H1 (cell line): ENCODE results near the gene MRTFA. TPM values are rescaled to one million over a fixed set of nuclear protein-coding genes. Genes with fewer than 3 reads are reported as not detected.

ENCODE experiments used
- polyA plus RNA-seq, 7 experiments: library from polyadenylated mRNA; depleted of rRNA in 3 of 7; stranded (reverse) in 5 of 7; unstranded in 2 of 7; fragments of >200 nt in 5 of 7; fragments of 200-250 nt in 2 of 7; gene quantifications; 1 replicate in 5 of 7; 2 replicates in 1 of 7; 4 replicates in 1 of 7; pipeline versions ENCODE4 v1.2.1 to v1.2.3, GENCODE V29; 2011 to 2013; ENCODE audit warnings: missing spikeins in 2 of 7, mixed read lengths in 2 of 7
- total RNA-seq: library from RNA; stranded (reverse); fragmentation: NEBNext Ultra II Directional; extraction: Animal tissue kit (Norgen Biotek cat#: 25700); gene quantifications from 2 replicates; pipeline ENCODE4 v1.2.1, GENCODE V29; 2021
- TF ChIP-seq, protein P1 (sequence below): fragments of 300-600 bp; sonication (generic); IDR thresholded peaks from 2 replicates; pipeline ENCODE4 v1.7.1; 2012; ENCODE audit warnings: low read length, moderate library complexity, mild to moderate bottlenecking, inconsistent platforms; ENCODE audit not compliant: insufficient replicate concordance

The MRTFA gene
- total and polyA plus RNA-seq, 2 of the 8 experiments (the other 6 are each of a cell fraction or from before 2014, with no cell fraction given) = 5.4 to 37.9 TPM

DNA sequence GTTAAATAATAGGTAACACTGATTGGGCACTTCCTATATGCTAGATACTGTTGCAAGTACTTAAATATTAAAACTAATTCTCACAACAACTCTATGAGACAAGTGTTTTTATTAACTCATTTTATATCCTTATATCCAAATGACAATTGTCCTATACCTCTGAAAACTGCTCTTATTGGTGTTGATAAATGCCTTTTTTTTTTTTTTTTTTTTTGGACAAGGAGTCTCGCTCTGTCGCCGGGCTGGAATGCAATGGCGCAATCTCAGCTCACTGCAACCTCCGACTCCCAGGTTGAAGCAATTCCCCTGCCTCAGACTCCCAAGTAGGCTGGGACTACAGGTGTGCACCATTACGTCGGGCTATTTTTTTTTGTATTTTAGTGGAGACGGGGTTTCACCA lies 41.6 kb downstream of the MRTFA start (continued):
- TF ChIP-seq, protein P1, sequence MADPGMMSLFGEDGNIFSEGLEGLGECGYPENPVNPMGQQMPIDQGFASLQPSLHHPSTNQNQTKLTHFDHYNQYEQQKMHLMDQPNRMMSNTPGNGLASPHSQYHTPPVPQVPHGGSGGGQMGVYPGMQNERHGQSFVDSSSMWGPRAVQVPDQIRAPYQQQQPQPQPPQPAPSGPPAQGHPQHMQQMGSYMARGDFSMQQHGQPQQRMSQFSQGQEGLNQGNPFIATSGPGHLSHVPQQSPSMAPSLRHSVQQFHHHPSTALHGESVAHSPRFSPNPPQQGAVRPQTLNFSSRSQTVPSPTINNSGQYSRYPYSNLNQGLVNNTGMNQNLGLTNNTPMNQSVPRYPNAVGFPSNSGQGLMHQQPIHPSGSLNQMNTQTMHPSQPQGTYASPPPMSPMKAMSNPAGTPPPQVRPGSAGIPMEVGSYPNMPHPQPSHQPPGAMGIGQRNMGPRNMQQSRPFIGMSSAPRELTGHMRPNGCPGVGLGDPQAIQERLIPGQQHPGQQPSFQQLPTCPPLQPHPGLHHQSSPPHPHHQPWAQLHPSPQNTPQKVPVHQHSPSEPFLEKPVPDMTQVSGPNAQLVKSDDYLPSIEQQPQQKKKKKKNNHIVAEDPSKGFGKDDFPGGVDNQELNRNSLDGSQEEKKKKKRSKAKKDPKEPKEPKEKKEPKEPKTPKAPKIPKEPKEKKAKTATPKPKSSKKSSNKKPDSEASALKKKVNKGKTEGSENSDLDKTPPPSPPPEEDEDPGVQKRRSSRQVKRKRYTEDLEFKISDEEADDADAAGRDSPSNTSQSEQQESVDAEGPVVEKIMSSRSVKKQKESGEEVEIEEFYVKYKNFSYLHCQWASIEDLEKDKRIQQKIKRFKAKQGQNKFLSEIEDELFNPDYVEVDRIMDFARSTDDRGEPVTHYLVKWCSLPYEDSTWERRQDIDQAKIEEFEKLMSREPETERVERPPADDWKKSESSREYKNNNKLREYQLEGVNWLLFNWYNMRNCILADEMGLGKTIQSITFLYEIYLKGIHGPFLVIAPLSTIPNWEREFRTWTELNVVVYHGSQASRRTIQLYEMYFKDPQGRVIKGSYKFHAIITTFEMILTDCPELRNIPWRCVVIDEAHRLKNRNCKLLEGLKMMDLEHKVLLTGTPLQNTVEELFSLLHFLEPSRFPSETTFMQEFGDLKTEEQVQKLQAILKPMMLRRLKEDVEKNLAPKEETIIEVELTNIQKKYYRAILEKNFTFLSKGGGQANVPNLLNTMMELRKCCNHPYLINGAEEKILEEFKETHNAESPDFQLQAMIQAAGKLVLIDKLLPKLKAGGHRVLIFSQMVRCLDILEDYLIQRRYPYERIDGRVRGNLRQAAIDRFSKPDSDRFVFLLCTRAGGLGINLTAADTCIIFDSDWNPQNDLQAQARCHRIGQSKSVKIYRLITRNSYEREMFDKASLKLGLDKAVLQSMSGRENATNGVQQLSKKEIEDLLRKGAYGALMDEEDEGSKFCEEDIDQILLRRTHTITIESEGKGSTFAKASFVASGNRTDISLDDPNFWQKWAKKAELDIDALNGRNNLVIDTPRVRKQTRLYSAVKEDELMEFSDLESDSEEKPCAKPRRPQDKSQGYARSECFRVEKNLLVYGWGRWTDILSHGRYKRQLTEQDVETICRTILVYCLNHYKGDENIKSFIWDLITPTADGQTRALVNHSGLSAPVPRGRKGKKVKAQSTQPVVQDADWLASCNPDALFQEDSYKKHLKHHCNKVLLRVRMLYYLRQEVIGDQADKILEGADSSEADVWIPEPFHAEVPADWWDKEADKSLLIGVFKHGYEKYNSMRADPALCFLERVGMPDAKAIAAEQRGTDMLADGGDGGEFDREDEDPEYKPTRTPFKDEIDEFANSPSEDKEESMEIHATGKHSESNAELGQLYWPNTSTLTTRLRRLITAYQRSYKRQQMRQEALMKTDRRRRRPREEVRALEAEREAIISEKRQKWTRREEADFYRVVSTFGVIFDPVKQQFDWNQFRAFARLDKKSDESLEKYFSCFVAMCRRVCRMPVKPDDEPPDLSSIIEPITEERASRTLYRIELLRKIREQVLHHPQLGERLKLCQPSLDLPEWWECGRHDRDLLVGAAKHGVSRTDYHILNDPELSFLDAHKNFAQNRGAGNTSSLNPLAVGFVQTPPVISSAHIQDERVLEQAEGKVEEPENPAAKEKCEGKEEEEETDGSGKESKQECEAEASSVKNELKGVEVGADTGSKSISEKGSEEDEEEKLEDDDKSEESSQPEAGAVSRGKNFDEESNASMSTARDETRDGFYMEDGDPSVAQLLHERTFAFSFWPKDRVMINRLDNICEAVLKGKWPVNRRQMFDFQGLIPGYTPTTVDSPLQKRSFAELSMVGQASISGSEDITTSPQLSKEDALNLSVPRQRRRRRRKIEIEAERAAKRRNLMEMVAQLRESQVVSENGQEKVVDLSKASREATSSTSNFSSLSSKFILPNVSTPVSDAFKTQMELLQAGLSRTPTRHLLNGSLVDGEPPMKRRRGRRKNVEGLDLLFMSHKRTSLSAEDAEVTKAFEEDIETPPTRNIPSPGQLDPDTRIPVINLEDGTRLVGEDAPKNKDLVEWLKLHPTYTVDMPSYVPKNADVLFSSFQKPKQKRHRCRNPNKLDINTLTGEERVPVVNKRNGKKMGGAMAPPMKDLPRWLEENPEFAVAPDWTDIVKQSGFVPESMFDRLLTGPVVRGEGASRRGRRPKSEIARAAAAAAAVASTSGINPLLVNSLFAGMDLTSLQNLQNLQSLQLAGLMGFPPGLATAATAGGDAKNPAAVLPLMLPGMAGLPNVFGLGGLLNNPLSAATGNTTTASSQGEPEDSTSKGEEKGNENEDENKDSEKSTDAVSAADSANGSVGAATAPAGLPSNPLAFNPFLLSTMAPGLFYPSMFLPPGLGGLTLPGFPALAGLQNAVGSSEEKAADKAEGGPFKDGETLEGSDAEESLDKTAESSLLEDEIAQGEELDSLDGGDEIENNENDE = no peak
